ENCODE data around the gene PAXIP1. TPM values are rescaled to one million over a fixed set of nuclear protein-coding genes. Genes with fewer than 3 reads are reported as not detected.

The PAXIP1 gene
- total RNA-seq, 2 donors from 2014 or later, result 11.2 to 20.4 TPM

DNA sequence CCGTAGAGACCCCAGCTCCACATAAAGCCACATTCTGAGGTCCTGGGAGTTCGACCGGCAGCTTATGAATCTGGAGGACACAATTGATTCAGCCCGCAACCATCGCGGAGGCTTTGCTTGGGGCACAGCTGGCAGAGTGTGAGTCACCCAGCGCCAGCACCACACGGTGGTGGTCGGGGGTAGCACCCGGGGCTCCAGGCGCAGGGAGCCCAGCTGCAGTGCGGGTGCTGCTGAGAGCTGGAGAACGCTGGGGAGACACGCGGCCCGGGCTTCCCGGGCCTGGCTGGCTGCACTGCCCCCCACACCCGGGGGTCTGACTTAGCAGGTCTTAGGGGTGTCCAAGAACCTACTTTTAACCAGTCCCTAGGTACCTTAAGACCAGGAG lies 87.9 kb downstream of the PAXIP1 start:
- intact Hi-C loops (cut with DNase I), result no loop called here
- no peak overlapping the region for H3K4me3 ChIP-seq
- DNase-seq, result no peak
- no peaks in the 10 kb centered on the region for H3K36me3 ChIP-seq
- no peak for TF ChIP-seq CTCF (IDR thresholded peaks at IDR 0.05)
- H3K27ac ChIP-seq, result no peak overlapping the region
- no peak overlapping the region for H3K9ac ChIP-seq (ENCODE audit: low read depth in 2 of 2, low read length in 2 of 2)
- H3K27me3 ChIP-seq, result peaks cover 14% of the 10 kb centered on the region
- no peaks in the 10 kb centered on the region for H3K9me3 ChIP-seq
- H3K4me1 ChIP-seq, result no peaks in the 10 kb centered on the region

DNA sequence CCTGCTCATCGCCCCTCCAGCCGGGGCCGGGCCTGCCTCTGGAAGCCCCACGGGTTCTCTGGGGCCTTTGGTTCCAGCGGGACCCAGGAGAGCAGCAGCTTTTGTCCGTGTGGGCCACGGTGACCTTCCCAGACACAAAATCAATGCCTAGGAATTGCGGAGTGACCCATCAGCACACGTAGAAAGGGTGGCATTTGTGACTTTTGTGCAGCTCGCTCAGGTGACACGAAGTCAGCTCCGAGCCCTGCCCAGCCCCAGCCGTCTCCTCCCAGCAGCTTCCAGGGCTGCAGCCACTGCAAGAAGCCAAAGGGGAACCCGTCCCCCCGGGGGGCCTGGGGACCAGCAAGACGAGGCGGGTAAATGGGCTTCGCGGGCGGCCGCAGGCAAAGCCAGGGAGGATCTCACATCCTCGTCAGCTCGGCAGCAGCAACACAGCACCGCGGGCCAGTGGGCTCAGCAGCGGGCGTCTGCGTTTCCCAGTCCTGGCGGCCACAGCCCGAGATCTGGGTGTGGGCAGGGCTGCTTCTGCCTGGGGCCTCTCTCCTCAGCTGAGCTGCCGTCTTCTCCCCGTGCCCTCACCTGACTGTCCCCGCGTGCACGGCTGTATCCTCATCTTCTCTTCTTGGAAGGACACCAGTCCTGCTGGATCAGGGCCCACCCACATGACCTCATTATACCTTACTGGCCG lies 88.5 kb downstream of the PAXIP1 start:
- Histone ChIP-seq H3K27me3 (peaks cover 14% of the 10 kb centered on the region), H3K27ac (no peak overlapping the region), H3K9ac (ENCODE audit: low read depth in 2 of 2, low read length in 2 of 2) (no peak overlapping the region), H3K4me3 (peak overlapping the region; percentile 19), H3K4me1 (no peaks in the 10 kb centered on the region), H3K9me3 (no peaks in the 10 kb centered on the region), H3K36me3 (no peaks in the 10 kb centered on the region)
- DNase-seq, result no peak
- no peak for TF ChIP-seq CTCF (IDR thresholded peaks at IDR 0.05)
- intact Hi-C loops (cut with DNase I), result no loop called here

DNA sequence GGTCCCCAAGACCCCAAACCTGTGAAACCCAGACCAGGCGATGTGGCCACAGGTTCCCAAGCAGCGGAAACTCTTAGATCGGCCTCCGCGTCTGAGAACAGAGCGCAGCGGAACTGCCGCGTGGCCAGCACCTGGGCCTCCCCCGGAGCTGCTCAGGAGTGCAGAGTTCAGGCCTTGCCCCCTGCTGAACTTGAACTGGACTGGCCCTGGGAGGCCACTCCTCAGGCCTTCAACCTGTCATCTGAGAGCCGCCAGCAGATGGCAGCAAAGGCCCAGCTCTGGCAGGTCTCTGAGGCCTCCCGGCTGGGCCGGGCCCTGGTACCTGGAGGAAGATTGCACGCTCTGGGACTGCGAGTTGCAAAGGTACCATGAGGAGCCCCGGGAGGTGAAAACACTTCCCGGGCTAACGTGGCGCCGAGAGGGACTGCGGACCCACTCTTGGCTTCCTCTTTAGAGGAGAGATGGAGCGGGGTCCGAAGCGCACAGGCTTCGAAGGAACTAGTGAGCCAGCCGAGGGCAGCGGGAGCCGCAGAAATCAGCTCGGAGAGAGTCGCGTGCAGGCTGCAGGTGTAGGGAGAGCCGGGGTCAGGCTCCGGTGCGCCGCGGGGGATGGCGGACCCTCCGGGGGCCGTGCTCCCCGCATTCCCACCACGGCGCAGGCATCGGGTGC lies 89.2 kb downstream of the PAXIP1 start:
- Histone ChIP-seq H3K4me1 (no peaks in the 10 kb centered on the region), H3K4me3 (peak overlapping the region; percentile 19), H3K9me3 (no peaks in the 10 kb centered on the region), H3K9ac (ENCODE audit: low read depth in 2 of 2, low read length in 2 of 2) (no peak overlapping the region), H3K36me3 (no peaks in the 10 kb centered on the region), H3K27me3 (peaks cover 14% of the 10 kb centered on the region), H3K27ac (no peak overlapping the region)
- DNase-seq, result peak; percentile 91
- TF ChIP-seq CTCF (IDR thresholded peaks at IDR 0.05), result peak; percentile 91
- intact Hi-C loops (cut with DNase I), result no loop called here

- TF ChIP-seq CTCF (IDR thresholded peaks at IDR 0.05), result no peak
- H3K9ac ChIP-seq (ENCODE audit: low read depth in 2 of 2, low read length in 2 of 2), result no peak overlapping the region
- H3K27me3 ChIP-seq, result peaks cover 14% of the 10 kb centered on the region
- H3K36me3 ChIP-seq, result no peaks in the 10 kb centered on the region
- DNase-seq, result no peak
- intact Hi-C loops (cut with DNase I), result no loop called here
- H3K4me1 ChIP-seq, result no peaks in the 10 kb centered on the region
- H3K27ac ChIP-seq, result no peak overlapping the region
- no peaks in the 10 kb centered on the region for H3K9me3 ChIP-seq
- H3K4me3 ChIP-seq, result no peak overlapping the region
Measured at GRCh38 chr7:154912871-154913637, 89.9 kb downstream of the PAXIP1 start.

DNA sequence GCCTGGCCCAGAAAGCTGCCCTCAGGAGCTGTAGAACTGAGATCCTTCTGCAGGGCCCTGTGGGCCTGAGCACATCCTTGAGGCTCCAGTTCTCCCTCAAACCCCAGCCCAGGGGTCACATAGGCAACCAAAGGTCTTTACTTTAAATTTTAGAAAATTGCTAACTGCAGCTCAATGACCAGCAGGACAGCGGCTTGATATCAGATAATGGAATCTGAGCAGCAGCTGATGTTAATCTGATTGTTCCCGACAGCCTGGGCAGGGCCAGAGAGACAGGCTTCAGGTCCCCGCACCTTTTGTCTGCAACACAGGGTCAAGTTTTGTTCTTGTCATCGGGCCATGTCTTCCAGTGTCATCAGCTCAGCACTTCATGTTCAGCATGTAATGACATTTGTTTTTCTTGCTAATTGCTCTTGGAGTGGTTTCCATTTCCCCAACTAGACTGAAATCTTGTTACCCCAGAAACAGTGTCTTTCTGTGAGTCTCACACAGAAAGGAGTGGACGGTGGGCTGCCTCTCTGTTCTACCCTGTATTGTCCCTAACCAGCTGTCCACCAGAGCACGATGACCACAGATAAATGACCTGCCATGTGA lies 91.0 kb downstream of the PAXIP1 start:
- H3K9ac ChIP-seq (ENCODE audit: low read depth in 2 of 2, low read length in 2 of 2), result no peak overlapping the region
- no peak overlapping the region for H3K4me3 ChIP-seq
- H3K9me3 ChIP-seq, result no peaks in the 10 kb centered on the region
- no peak for DNase-seq
- intact Hi-C loops (cut with DNase I), result no loop called here
- H3K27me3 ChIP-seq, result peaks cover 14% of the 10 kb centered on the region
- TF ChIP-seq CTCF (IDR thresholded peaks at IDR 0.05), result no peak
- no peak overlapping the region for H3K27ac ChIP-seq
- H3K4me1 ChIP-seq, result no peaks in the 10 kb centered on the region
- H3K36me3 ChIP-seq, result no peaks in the 10 kb centered on the region

Measured in colonic mucosa (tissue), 4 donors.